Jurkat, Clone E6-1 (cell line): ENCODE measurements around the gene FZD2.

Source experiments
- DNase-seq: peaks from one replicate; pipeline ENCODE4 v3.0.0-alpha.2; 2011; ENCODE audit warnings: low read depth, low spot score
- H3K4me3 ChIP-seq: 2 replicates; pipeline ENCODE4 v1.5.1; 2011; ENCODE audit warnings: mild to moderate bottlenecking, low read length, control low read depth, moderate library complexity

The FZD2 gene

GRCh38 chr17:44543905-44544523 is 13.3 kb upstream of the FZD2 start:
- no peak overlapping the region for H3K4me3 ChIP-seq
- DNase-seq = no peak

- DNase-seq = no peak
- H3K4me3 ChIP-seq = no peak overlapping the region
Measured at GRCh38 chr17:44546671-44547606, 10.3 kb upstream of the FZD2 start.

- DNase-seq = no peak
- H3K4me3 ChIP-seq = no peak overlapping the region
Measured at GRCh38 chr17:44547625-44548267, 9.5 kb upstream of the FZD2 start.

- DNase-seq = no peak
- H3K4me3 ChIP-seq = no peak overlapping the region
Measured at GRCh38 chr17:44548376-44549230, 8.7 kb upstream of the FZD2 start.

- H3K4me3 ChIP-seq = no peak overlapping the region
- DNase-seq = no peak
Measured at GRCh38 chr17:44549686-44550085, 7.6 kb upstream of the FZD2 start.

- DNase-seq = no peak
- no peak overlapping the region for H3K4me3 ChIP-seq
Measured at GRCh38 chr17:44552361-44552760, 4.9 kb upstream of the FZD2 start.

GRCh38 chr17:44555099-44555498 is 2.2 kb upstream of the FZD2 start:
- no peak overlapping the region for H3K4me3 ChIP-seq
- no peak for DNase-seq

GRCh38 chr17:44556166-44556831 is 985 bp upstream of the FZD2 start:
- DNase-seq = peak; percentile 68
- H3K4me3 ChIP-seq = peak overlapping the region; percentile 76

- H3K4me3 ChIP-seq = peak overlapping the region; percentile 76
- DNase-seq = no peak
Measured at GRCh38 chr17:44557651-44558285, 484 bp downstream of the FZD2 start.

GRCh38 chr17:44558334-44558709 is 1.0 kb downstream of the FZD2 start:
- no peak overlapping the region for H3K4me3 ChIP-seq
- DNase-seq = no peak

- DNase-seq = no peak
- H3K4me3 ChIP-seq = no peak overlapping the region
Measured at GRCh38 chr17:44558710-44559633, 1.7 kb downstream of the FZD2 start.

- H3K4me3 ChIP-seq = no peak overlapping the region
- DNase-seq = no peak
Measured at GRCh38 chr17:44559634-44560554, 2.6 kb downstream of the FZD2 start.

GRCh38 chr17:44561237-44561623 is 3.9 kb downstream of the FZD2 start:
- DNase-seq = no peak
- no peak overlapping the region for H3K4me3 ChIP-seq

- DNase-seq = no peak
- no peak overlapping the region for H3K4me3 ChIP-seq
Measured at GRCh38 chr17:44564429-44564828, 7.1 kb downstream of the FZD2 start.

GRCh38 chr17:44565866-44566443 is 8.7 kb downstream of the FZD2 start:
- H3K4me3 ChIP-seq = no peak overlapping the region
- no peak for DNase-seq
